ENCODE measurements around the gene DIAPH2. TPM values are rescaled to one million over a fixed set of nuclear protein-coding genes. Genes with fewer than 3 reads are reported as not detected.
A peak's percentile ranks its signal among the peaks of the same experiment; 100 is the strongest.

The DIAPH2 gene
- total RNA-seq, 4 donors from 2014 or later, result 41.8 to 64.5 (median 54.5) TPM

DNA sequence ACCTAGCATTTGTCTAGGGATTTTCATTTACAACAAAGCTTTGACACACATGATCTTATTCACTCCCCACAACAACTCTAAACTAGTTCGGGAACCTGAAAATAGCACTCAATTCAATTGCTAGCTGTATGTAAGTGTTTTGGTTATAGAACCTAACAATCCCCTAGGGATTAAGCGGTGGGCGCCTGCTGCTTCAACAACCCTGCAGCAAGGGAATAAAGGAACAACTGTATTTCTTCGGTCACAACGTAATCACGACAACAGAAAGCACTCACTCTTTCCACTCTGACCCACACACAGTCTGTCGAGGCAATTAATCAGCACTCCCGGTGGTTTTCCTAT, 674 bp upstream of the DIAPH2 start:
- WGBS, result 32% methylated on average over 8 of the region's 8 CpGs
- H3K36me3 ChIP-seq, result no peaks in the 10 kb centered on the region
- no peak for DNase-seq (ENCODE audit: extremely low spot score)
- intact Hi-C loops (cut with DNase I), result loop anchor here (5.0 kb wide), 1 partner anchor 312 kb away; no protein-coding TSS in a partner anchor
- H3K4me3 ChIP-seq, result peak overlapping the region; percentile 70 to 75 (median 72)
- H3K9me3 ChIP-seq, result no peaks in the 10 kb centered on the region
- H3K4me1 ChIP-seq, result peaks cover 0 to 25% (median 18%) of the 10 kb centered on the region in 4 donors
- no peak for TF ChIP-seq EP300 (IDR thresholded peaks at IDR 0.05)
- no peak for TF ChIP-seq POLR2AphosphoS5 (IDR thresholded peaks at IDR 0.05)
- no peak for TF ChIP-seq POLR2A (IDR thresholded peaks at IDR 0.05; ENCODE audit: low read depth)
- TF ChIP-seq, protein P1, sequence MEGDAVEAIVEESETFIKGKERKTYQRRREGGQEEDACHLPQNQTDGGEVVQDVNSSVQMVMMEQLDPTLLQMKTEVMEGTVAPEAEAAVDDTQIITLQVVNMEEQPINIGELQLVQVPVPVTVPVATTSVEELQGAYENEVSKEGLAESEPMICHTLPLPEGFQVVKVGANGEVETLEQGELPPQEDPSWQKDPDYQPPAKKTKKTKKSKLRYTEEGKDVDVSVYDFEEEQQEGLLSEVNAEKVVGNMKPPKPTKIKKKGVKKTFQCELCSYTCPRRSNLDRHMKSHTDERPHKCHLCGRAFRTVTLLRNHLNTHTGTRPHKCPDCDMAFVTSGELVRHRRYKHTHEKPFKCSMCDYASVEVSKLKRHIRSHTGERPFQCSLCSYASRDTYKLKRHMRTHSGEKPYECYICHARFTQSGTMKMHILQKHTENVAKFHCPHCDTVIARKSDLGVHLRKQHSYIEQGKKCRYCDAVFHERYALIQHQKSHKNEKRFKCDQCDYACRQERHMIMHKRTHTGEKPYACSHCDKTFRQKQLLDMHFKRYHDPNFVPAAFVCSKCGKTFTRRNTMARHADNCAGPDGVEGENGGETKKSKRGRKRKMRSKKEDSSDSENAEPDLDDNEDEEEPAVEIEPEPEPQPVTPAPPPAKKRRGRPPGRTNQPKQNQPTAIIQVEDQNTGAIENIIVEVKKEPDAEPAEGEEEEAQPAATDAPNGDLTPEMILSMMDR (IDR thresholded peaks at IDR 0.05), result no peak
- H3K27ac ChIP-seq (replicated peaks in 1 of 4), result peak overlapping the region; percentile 82 to 88 (median 86)
- peaks cover 0 to 3% (median 0%) of the 10 kb centered on the region in 4 donors for H3K27me3 ChIP-seq

DNA sequence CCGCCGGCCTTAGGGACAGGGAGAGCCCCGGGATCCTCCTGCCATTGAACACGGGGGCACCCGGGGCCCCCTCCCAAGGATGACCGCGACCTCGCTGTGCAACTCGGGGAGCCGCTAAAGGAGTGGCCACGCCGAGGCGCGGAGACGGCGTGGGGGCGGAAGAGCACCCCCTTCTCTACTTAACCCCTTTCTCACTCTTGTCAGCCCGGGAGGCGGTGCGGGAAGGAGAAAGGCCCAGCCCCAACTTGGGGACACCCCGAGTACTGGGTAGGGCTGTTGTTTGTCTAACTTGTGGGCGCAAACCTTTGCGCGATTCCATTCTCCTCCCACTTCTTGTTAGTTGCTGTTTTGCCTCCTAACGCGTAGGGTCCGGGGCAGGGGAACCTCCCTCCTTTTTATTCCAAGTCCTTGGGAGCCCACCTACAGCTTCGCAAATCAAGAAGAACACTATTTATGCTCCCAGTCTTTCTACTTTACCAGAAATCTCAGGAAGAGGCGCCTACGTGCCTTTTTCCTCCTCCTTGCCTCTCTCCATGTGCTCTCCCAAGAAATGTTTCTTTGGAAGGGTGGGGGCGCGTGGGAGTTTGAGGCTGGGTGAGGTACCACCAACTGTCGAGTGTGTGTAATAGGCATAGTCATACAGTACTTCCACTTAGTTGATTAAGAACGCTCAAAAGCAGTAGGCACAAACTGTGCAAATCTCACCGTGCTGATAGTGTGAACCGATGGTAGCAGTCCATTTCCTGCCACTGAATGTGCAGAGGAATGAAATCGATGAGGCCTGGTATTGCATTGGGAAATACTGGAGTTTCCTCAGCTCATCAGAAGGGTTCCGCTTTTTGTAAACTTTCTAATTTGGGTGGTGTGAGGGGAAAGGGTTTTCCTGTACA, 813 bp downstream of the DIAPH2 start:
- peak; percentile 91 for DNase-seq (ENCODE audit: extremely low spot score)
- no peak for TF ChIP-seq POLR2AphosphoS5 (IDR thresholded peaks at IDR 0.05)
- TF ChIP-seq, protein P1 (IDR thresholded peaks at IDR 0.05), result no peak
- no peak for TF ChIP-seq POLR2A (IDR thresholded peaks at IDR 0.05; ENCODE audit: low read depth)
- no peak for TF ChIP-seq EP300 (IDR thresholded peaks at IDR 0.05)
- Histone ChIP-seq H3K27ac (replicated peaks in 1 of 4) (peak overlapping the region; percentile 82 to 88 (median 86)), H3K4me3 (peak overlapping the region; percentile 70 to 75 (median 72)), H3K4me1 (peaks cover 0 to 38% (median 32%) of the 10 kb centered on the region in 4 donors), H3K27me3 (peaks cover 0 to 3% (median 0%) of the 10 kb centered on the region in 4 donors), H3K36me3 (no peaks in the 10 kb centered on the region), H3K9me3 (no peaks in the 10 kb centered on the region)
- intact Hi-C loops (cut with DNase I), result no loop called here
- WGBS, result 19% methylated on average over 32 of the region's 38 CpGs

DNA sequence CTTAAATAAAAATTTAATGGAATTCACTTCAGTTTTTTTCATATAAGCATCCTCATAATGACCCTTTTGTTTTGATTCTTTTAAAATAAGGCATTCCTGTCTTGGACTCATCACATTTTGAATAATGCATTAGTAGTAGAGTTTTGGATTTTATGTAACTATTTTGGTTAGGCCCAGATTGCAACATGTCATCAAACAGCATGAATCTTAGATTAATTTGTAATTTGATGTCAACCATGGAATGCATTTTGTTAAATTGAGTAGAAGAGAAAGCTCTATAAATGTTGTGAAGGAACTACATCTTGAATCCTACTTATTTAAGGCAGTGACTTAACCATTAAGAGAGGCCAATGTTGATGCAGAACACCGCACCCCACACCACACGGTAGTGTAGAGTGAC, 3.1 kb downstream of the DIAPH2 start:
- TF ChIP-seq EP300 (IDR thresholded peaks at IDR 0.05) (no peak), POLR2A (IDR thresholded peaks at IDR 0.05; ENCODE audit: low read depth) (no peak), POLR2AphosphoS5 (IDR thresholded peaks at IDR 0.05) (no peak)
- TF ChIP-seq, protein P1 (IDR thresholded peaks at IDR 0.05), result no peak
- Histone ChIP-seq H3K36me3 (no peaks in the 10 kb centered on the region), H3K4me1 (peaks cover 0 to 52% (median 42%) of the 10 kb centered on the region in 4 donors), H3K4me3 (no peak overlapping the region), H3K27ac (replicated peaks in 1 of 4) (no peak overlapping the region), H3K9me3 (no peaks in the 10 kb centered on the region), H3K27me3 (peaks cover 0 to 3% (median 0%) of the 10 kb centered on the region in 4 donors)
- intact Hi-C loops (cut with DNase I), result no loop called here
- no peak for DNase-seq (ENCODE audit: extremely low spot score)
- WGBS, result 66% methylated on average over 2 of the region's 2 CpGs

DNA sequence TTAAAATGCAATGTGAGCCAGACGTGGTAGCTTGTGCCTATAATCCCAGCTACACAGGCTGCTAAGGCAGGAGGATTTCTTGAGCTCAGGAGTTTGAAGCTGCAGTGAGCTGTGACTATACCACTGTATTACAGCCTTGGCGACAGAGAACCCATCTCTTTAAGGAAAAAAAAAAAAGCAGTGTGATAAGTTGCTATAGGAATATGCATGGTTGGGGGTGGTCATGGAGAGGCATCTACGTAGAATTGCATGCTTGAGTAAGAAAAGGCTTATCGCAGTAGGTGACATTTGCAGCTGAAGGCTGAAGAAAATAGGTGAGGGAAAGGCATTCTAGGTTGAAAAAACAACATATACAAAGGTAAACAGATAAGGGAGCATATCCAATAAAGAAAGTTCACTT, 4.1 kb downstream of the DIAPH2 start:
- H3K27me3 ChIP-seq, result peaks cover 0 to 3% (median 0%) of the 10 kb centered on the region in 4 donors
- intact Hi-C loops (cut with DNase I), result no loop called here
- peak overlapping the region in 1 of 4 donors; percentile 47 for H3K27ac ChIP-seq (replicated peaks in 1 of 4)
- DNase-seq (ENCODE audit: extremely low spot score), result no peak
- 63% methylated on average over 4 of the region's 4 CpGs for WGBS
- H3K4me1 ChIP-seq, result peaks cover 0 to 57% (median 41%) of the 10 kb centered on the region in 4 donors
- TF ChIP-seq EP300 (IDR thresholded peaks at IDR 0.05), result no peak
- H3K9me3 ChIP-seq, result no peaks in the 10 kb centered on the region
- H3K4me3 ChIP-seq, result no peak overlapping the region
- H3K36me3 ChIP-seq, result no peaks in the 10 kb centered on the region

DNA sequence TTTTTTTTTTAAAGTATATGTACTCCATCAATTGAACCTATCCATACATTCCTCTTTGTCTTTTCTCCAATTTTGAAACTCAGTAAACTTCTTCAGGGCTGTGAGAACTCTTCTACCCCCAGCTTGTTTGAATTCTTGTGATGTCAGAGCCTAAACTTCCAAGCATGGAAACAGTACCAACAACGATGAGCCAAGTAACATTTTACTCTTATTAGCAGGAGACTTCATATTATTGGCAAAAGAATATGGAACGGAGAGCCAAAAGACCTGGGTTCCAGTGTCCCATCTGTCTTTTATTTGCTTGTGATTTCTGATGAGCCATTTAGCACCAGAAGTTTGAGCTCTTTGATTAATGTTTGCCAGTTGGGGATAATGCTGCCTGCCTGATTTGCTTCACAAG, 5.3 kb downstream of the DIAPH2 start:
- no peaks in the 10 kb centered on the region for H3K9me3 ChIP-seq

More for the DNA sequence above, 5.3 kb downstream of the DIAPH2 start:
- no peaks in the 10 kb centered on the region for H3K27me3 ChIP-seq
- TF ChIP-seq EP300 (IDR thresholded peaks at IDR 0.05) (no peak), POLR2A (IDR thresholded peaks at IDR 0.05; ENCODE audit: low read depth) (no peak), POLR2AphosphoS5 (IDR thresholded peaks at IDR 0.05) (no peak)
- TF ChIP-seq, protein P1 (IDR thresholded peaks at IDR 0.05), result no peak
- 49% methylated on average over 2 of the region's 2 CpGs for WGBS
- H3K4me3 ChIP-seq, result no peak overlapping the region
- no peak for DNase-seq (ENCODE audit: extremely low spot score)
- H3K27ac ChIP-seq (replicated peaks in 1 of 4), result peak overlapping the region in 2 of 4 donors; percentile 31 to 33
- intact Hi-C loops (cut with DNase I), result no loop called here
- no peaks in the 10 kb centered on the region for H3K36me3 ChIP-seq
- peaks cover 0 to 51% (median 34%) of the 10 kb centered on the region in 4 donors for H3K4me1 ChIP-seq

All from esophagus muscularis mucosa (tissue), 4 donors.